ENCODE data around the gene ARHGAP11A. TPM values are rescaled to one million over a fixed set of nuclear protein-coding genes. Genes with fewer than 3 reads are reported as not detected.

The ARHGAP11A gene
- total RNA-seq, 1 experiment from 2014 or later: 32.8 TPM

DNA sequence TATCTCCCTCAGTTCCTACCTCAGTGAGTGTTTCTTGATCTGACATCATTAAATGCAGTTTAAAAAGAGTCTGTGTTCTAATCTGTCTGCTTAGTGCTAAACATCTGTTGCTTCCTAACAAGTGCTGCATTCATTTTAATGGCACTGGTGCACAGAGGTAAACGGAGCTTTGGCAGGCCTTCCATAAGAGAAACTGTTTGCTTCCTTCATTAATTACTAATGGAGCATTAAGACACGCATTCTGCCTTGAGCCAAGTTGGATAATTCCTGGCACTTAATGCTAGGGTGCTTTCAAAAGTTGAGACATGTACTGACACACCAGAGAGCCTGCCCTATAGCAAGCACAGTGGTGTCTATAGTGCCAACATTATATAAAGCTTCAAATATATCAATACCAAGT is 60.9 kb downstream of the ARHGAP11A start:
- Mint-ChIP-seq H3K27ac (ENCODE audit: unreplicated experiment) (no peak overlapping the region), H3K27me3 (ENCODE audit: unreplicated experiment) (no peaks in the 10 kb centered on the region), H3K36me3 (ENCODE audit: insufficient read depth, unreplicated experiment) (no peaks in the 10 kb centered on the region), H3K9me3 (ENCODE audit: low read depth, unreplicated experiment) (no peaks in the 10 kb centered on the region), H3K4me3 (ENCODE audit: low read depth, unreplicated experiment) (no peak overlapping the region), H3K4me1 (ENCODE audit: low read depth, unreplicated experiment) (no peaks in the 10 kb centered on the region)
- CTCF ChIA-PET: no interaction called here
- TF ChIP-seq, protein P1, sequence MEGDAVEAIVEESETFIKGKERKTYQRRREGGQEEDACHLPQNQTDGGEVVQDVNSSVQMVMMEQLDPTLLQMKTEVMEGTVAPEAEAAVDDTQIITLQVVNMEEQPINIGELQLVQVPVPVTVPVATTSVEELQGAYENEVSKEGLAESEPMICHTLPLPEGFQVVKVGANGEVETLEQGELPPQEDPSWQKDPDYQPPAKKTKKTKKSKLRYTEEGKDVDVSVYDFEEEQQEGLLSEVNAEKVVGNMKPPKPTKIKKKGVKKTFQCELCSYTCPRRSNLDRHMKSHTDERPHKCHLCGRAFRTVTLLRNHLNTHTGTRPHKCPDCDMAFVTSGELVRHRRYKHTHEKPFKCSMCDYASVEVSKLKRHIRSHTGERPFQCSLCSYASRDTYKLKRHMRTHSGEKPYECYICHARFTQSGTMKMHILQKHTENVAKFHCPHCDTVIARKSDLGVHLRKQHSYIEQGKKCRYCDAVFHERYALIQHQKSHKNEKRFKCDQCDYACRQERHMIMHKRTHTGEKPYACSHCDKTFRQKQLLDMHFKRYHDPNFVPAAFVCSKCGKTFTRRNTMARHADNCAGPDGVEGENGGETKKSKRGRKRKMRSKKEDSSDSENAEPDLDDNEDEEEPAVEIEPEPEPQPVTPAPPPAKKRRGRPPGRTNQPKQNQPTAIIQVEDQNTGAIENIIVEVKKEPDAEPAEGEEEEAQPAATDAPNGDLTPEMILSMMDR (IDR thresholded peaks at IDR 0.05; ENCODE audit: unreplicated experiment): no peak
- BruUV-seq (replicated peaks): no TSS peak
- intact Hi-C loops (cut with micrococcal nuclease; ENCODE audit: unreplicated experiment): no loop called here
- no peak for DNase-seq

DNA sequence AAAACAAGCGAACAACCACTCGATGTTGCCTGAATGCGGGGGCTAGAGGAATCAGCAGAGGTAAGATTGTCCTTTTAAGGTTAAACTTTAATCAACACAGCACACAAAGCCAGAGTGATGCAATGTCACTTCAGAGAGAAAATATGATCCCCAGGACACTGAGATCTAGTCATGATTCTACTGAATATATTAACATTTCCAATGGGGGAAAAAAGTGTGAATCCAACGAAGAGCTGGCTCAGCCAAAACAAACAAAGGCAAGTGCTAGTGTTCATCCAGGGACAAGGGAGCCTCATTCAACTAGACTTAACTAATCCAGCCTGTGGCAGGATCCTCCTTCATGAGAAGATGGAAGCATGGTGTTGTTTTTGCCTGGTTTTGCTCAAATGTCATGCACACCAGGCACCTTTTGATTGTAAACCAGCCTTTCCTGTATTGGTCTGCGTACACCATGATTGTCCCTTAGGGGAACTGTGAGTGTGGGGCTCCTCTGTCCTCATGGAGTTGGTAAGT is 62.0 kb downstream of the ARHGAP11A start:
- TF ChIP-seq, protein P1 (IDR thresholded peaks at IDR 0.05; ENCODE audit: unreplicated experiment): no peak
- Mint-ChIP-seq H3K27me3 (ENCODE audit: unreplicated experiment) (no peaks in the 10 kb centered on the region), H3K36me3 (ENCODE audit: insufficient read depth, unreplicated experiment) (no peaks in the 10 kb centered on the region), H3K4me3 (ENCODE audit: low read depth, unreplicated experiment) (no peak overlapping the region), H3K9me3 (ENCODE audit: low read depth, unreplicated experiment) (no peaks in the 10 kb centered on the region), H3K4me1 (ENCODE audit: low read depth, unreplicated experiment) (no peaks in the 10 kb centered on the region), H3K27ac (ENCODE audit: unreplicated experiment) (no peak overlapping the region)
- CTCF ChIA-PET: interaction anchor here (0.9 kb wide), 1 partner anchor 15 kb away, joined by 3 read pairs; no protein-coding TSS in a partner anchor
- intact Hi-C loops (cut with micrococcal nuclease; ENCODE audit: unreplicated experiment): no loop called here
- no TSS peak for BruUV-seq (replicated peaks)
- no peak for DNase-seq

GRCh38 chr15:32679298-32679690 is 64.0 kb downstream of the ARHGAP11A start:
- no peaks in the 10 kb centered on the region for H3K9me3 Mint-ChIP-seq (ENCODE audit: low read depth, unreplicated experiment)
- intact Hi-C loops (cut with micrococcal nuclease; ENCODE audit: unreplicated experiment): no loop called here
- TF ChIP-seq, protein P1 (IDR thresholded peaks at IDR 0.05; ENCODE audit: unreplicated experiment): no peak
- no peaks in the 10 kb centered on the region for H3K27me3 Mint-ChIP-seq (ENCODE audit: unreplicated experiment)
- BruUV-seq (replicated peaks): no TSS peak
- H3K4me1 Mint-ChIP-seq (ENCODE audit: low read depth, unreplicated experiment): no peaks in the 10 kb centered on the region
- no peaks in the 10 kb centered on the region for H3K36me3 Mint-ChIP-seq (ENCODE audit: insufficient read depth, unreplicated experiment)
- DNase-seq: no peak
- CTCF ChIA-PET: no interaction called here
- H3K4me3 Mint-ChIP-seq (ENCODE audit: low read depth, unreplicated experiment): no peak overlapping the region
- H3K27ac Mint-ChIP-seq (ENCODE audit: unreplicated experiment): no peak overlapping the region

DNA sequence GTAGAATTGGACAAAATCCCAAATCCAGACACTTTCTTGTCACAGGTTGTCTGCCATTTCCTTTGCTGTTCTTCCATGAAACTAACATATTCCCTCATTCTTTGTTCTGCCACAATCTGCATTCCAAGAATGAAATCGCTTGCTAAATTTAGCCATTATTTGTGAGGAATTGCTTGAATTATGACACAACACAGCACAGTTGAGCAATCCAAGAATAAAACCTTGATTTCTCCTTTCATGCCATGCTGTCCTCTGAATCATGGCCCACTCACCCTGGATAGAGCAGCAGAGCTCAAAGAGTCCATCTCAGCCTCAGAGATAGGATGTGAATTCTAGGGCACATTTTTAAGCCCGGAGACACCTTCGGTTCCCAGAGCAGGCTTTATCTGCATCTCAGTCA is 67.3 kb downstream of the ARHGAP11A start:
- H3K36me3 Mint-ChIP-seq (ENCODE audit: insufficient read depth, unreplicated experiment): no peaks in the 10 kb centered on the region
- CTCF ChIA-PET: no interaction called here
- intact Hi-C loops (cut with micrococcal nuclease; ENCODE audit: unreplicated experiment): no loop called here
- no TSS peak for BruUV-seq (replicated peaks)
- no peaks in the 10 kb centered on the region for H3K9me3 Mint-ChIP-seq (ENCODE audit: low read depth, unreplicated experiment)
- H3K27me3 Mint-ChIP-seq (ENCODE audit: unreplicated experiment): no peaks in the 10 kb centered on the region
- TF ChIP-seq, protein P1 (IDR thresholded peaks at IDR 0.05; ENCODE audit: unreplicated experiment): no peak
- H3K4me1 Mint-ChIP-seq (ENCODE audit: low read depth, unreplicated experiment): no peaks in the 10 kb centered on the region
- DNase-seq: no peak
- no peak overlapping the region for H3K27ac Mint-ChIP-seq (ENCODE audit: unreplicated experiment)
- no peak overlapping the region for H3K4me3 Mint-ChIP-seq (ENCODE audit: low read depth, unreplicated experiment)
